SH-SY5Y (cell line): ENCODE results near the gene BARHL2.

Source experiments
- GATA2 ChIP-seq: IDR thresholded peaks from 2 replicates; pipeline ENCODE4 v1.6.1; 2011; ENCODE audit warnings: mild to moderate bottlenecking, low read depth, low read length
- GATA3 ChIP-seq: IDR thresholded peaks from 2 replicates; pipeline ENCODE4 v1.6.1; 2011; ENCODE audit warnings: low read depth, mild to moderate bottlenecking, low read length, moderate library complexity

BARHL2 gene

GRCh38 chr1:90728502-90729287, 11.6 kb upstream of the BARHL2 start:
- TF ChIP-seq GATA3 (no peak), GATA2 (no peak)

DNA sequence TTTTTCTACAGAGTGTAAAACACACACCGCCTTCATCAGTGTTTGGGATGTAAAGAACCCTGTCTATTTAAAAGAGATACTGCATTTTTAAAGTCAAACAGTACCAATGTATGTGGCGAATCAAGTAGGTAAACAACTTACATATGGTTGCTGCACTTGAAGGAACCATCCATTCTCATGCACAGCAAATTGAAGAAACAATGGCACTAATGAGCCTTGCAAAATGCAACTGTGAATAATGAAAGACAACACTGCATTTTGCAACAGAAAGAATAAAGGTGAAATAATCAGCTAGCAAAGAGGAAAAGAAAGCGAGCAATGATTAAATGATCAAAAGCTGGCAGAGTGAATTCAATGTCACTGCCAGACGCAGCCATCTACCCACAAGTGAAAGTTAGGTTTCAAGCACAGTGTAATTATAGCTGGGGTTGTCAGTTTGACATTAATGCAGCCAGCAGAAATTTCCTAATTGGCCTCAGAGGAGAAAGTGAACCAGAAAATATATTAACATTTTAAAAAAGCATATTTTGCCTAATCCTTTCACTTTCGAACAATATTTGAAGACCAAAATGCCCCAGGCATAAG, 10.9 kb upstream of the BARHL2 start:
- no peak for TF ChIP-seq GATA3
- no peak for TF ChIP-seq GATA2

DNA sequence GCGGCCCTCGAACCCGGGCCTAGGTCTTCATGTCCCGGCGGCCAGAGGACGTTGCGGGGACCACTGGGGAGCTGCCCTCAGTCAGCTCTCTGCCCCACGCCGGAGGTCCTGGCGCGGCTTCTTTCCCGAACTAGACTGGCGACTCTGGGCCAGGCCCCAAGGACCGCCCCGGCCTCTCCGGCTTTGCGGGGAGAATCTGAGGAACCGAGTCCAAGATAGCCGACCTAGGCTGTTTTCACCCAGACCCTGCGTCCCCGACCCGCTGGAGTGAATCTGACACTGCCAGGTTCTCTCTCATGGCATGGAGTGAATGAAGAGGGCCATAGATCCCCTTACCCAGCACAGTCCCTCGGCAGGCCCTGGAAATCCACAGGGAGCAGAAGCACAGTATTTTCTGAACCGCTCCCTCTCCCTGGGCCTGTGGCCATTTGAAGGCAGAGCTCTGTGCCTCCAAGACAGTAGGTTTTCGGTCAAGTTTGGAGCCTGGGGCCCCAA, 9.9 kb upstream of the BARHL2 start:
- TF ChIP-seq GATA2 (no peak), GATA3 (no peak)

DNA sequence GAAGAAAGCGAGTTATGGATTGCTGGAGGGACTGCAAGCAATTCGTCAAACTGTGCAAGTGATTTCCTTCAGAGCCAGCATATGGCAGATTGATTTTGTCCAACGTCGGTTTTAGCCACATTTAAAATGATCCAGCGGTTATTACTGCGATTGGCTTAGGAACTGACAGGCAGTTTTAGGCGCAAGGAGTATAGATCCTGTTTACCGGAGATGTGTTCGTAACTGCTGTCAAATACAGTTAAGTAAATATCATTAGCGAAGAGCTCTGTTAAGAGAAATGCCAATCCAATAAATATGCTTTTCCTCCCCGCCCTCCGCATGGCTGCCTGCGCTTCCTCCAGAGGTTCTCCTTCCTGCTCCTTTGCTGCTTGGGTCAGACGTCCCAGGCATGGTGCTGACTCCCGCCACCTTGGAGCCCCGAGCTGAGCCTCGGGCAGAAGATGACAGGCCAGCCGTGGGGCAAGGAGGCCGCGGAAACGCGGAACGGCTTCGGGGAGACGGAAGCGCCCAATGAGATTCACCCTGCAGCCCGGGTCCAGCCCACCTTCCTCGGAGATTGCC, 9.4 kb upstream of the BARHL2 start:
- TF ChIP-seq GATA2 (no peak), GATA3 (no peak)

GRCh38 chr1:90725657-90726424, 8.7 kb upstream of the BARHL2 start:
- TF ChIP-seq GATA2 (no peak), GATA3 (no peak)

DNA sequence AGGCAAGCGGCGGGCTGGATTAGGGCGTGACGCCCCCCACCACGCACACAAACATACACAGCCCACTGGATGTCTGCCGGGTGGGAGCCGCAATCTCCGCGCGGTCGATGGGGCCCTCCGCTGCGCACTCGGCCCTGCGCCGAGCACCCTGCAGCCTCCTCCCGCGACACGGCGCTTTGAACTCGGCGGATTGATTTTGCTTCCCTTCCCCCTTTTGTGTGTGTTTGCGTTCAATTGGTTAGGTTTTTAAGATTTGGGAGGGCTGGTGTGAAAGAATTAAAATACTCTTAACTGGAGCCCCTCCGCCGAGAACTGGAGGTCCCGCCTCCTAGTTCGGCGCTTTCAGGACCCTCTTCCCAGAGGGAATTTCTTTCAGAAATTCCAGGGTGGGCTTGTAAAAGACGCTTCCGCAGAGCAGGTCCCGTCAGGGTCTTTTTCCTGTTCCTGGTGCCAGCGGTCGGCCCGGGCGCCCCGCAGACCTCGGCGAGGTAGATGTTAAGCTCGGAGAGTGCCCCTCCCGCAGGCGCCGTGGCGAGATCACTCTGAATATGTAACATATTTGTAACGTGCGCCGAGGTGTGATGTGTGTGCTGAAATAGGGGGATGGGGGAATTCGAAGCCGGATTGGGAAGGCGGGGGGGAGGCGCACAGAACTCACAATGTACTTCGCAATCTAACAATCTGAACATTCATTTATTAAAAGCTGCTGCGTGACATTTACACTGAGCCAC, 8.0 kb upstream of the BARHL2 start:
- no peak for TF ChIP-seq GATA2
- no peak for TF ChIP-seq GATA3

GRCh38 chr1:90724361-90724760, 7.3 kb upstream of the BARHL2 start:
- TF ChIP-seq GATA3 (no peak), GATA2 (no peak)

GRCh38 chr1:90723590-90724108, 6.5 kb upstream of the BARHL2 start:
- no peak for TF ChIP-seq GATA3
- no peak for TF ChIP-seq GATA2

GRCh38 chr1:90722874-90723589, 5.9 kb upstream of the BARHL2 start:
- no peak for TF ChIP-seq GATA3
- TF ChIP-seq GATA2: no peak

GRCh38 chr1:90721210-90722194, 4.4 kb upstream of the BARHL2 start:
- TF ChIP-seq GATA3: no peak; the same call in 1 of the 2 replicates
- peak; percentile 87 for TF ChIP-seq GATA2

DNA sequence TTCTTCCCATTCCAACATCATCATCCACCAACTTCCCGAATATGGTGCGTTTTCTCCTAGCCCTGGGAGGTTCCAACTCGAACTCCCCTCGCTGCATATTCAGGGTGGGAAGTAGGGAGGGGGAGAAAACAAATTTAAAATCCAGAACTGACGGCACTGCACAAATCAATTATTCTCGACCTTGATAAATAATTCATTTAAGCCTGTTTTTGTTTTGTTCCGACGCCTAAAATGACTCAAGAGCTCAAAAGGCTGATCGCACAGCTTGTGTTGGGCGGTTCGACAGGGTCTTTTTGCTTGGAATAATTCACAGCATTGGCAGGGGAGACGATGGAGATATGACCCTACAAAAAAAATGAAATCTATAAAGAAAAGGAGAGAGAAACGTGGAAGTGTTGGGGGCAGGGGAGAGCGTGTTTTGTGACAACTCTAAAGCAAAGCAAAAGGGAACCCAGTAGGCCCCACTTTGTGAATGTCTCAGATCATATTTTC, 3.1 kb upstream of the BARHL2 start:
- TF ChIP-seq GATA2 (no peak), GATA3 (no peak)
